ENCODE results near the gene FAM83F.
A peak's percentile ranks its signal among the peaks of the same experiment; 100 is the strongest.

FAM83F gene

DNA sequence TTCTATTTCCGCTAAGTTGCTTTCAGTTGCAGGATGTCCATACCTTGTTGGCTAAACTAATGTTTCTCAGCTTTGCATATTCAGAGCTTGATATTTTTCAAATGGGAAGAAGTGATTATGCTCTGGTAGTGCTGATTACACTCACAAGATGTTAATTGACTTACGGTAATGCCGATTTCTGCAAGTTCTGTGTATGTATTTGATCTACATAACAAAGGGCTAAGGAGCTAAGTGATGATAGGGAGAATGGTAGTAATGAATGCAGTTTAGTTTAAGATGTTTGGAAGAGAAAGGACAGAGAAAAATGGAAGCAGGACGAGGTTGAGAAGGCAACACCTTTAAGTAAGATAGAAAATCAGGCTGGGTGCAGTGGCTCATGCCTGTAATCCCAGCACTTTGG, 61.4 kb downstream of the FAM83F start:
- no peak for DNase-seq

DNA sequence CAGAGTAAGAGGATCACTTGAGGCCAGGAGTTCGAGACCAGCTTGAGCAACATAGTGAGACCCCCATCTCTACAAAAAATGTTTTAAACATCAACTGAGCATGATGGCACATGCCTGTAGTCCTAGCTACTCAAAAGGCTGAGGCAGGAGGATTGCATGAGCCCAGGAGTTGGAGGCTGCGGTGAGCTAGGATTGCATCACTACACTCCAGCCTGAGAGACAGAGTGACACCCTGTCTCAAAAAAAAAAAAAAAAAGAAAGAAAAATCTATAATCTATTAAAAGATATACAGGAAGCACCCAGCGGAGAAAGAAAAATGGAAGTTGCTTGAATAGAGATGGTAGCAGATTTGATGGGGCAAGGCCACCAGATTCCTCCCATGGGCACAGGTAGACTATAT, 61.8 kb downstream of the FAM83F start:
- no peak for DNase-seq

GRCh38 chr22:40057652-40058051, 62.9 kb downstream of the FAM83F start:
- no peak for DNase-seq

DNA sequence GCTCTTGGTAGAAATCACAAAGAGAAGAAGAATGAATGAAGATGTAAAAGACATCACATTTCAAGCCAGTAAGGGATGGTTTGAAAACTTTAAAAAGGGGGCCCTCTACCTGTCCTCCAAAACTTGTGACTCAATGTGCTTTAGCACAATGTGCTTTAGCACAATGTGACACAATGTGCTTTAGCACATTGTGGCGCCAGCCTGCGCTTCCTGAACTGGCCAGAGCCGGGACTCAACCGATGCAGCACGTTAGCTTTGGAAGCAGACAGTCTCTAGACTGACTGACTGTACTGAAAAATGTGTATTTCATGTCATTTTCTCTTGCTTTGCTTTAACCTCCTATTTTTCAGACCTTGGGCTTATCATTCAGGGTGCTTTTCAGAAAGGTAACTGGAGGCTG, 63.5 kb downstream of the FAM83F start:
- peak in 1 of 51 donors; percentile 4 for DNase-seq

DNA sequence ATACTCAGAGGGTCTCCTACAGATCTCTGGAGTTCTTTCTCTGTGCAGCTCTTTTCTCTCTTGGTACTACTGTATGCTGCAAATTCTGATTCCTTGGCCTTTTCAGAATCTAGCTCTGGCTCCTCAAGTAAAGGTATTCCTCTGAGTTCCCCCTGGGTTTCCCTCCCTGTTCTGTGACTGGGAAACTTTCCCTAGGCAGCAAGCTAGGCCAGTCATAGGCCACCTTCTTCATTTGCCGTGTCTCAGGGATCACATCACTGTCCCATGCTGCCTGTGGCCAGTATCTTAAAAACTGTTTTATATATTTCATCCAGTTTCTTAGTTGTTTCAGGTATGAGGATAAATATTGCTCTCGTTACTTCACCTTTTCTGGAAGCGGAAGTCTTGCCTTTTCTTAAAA, 71.2 kb downstream of the FAM83F start:
- no peak for DNase-seq

DNA sequence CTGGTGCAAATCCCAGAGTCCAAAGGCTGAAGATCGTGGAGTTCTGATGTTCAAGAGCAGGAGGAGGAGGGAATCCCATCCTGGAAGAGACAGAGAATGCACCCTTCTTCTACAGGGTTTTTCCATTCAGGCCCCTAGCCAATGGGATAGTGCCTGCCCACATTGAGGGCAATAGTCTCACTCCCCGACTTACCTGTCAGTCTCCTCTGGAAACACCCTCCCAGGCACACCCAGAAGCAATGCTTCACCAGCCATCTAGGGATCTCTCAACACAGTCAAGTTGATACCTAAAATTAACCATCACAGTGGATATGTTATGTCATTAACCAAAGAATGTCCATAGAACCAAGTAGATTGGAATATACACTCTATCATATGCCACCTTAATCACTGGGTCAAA, 72.9 kb downstream of the FAM83F start:
- no peak for DNase-seq

GRCh38 chr22:40070701-40071100, 75.9 kb downstream of the FAM83F start:
- DNase-seq: no peak

GRCh38 chr22:40071720-40072119, 77.0 kb downstream of the FAM83F start:
- no peak for DNase-seq

DNA sequence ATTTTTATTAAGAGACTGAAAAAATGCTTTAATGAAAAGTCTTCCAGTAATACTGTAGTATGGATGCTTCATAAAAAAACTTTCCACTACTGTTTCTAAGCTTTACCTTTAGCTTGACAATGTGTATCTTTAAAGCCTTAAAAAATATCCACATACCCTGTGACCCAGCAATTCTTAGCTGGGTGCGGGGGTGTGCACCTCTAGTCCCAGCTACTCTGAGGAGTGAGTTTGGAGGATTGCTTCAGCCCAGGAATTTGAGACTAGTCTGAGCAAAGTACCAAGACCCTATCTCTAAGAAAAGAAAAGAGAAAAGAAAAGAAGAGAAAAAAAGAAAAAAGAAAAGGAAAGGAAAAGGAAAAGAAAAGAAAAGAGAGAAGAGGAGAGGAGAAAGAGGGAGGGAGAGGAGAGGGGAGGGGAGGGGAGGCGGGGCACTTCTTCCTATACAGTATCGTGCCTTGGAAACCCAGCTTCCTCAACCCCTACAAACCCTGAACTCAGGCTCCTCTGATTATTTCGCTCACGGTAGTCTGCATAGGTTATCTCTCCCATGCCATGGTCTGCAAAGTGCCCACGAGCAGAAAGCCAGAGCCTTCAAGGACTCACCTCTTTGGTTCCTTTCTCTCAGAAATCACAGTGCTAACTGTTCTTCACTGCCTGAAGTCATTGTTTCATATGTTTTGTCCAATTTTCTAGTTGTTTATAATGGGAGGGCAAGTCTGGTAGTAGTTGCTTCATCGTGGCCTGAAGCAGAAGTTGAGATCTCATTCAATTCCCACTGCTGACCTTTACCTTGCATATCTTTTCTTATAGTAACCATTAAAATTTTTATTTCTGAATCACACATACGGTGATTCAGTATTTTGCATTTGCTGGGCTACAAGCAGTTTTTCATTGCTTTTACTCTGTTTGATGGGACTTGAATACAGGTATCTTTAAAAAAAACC, 82.2 kb downstream of the FAM83F start:
- no peak for DNase-seq

DNA sequence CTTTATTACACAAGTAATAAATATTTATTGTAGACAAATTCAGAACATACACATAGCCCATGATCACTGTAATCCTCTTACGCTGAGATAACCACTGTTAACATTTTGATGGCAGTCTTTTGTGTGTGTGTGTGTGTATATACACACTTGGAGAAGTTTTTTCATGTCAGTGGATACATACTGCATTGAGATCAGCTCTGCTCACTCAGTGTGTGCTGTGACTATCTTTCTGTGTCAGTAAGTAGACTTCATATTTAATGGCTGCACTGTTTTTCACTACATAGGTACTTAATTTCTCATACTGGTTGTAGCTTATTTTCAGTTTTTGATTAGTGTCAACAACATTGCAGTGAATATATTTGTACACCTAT, 82.9 kb downstream of the FAM83F start:
- no peak for DNase-seq

DNA sequence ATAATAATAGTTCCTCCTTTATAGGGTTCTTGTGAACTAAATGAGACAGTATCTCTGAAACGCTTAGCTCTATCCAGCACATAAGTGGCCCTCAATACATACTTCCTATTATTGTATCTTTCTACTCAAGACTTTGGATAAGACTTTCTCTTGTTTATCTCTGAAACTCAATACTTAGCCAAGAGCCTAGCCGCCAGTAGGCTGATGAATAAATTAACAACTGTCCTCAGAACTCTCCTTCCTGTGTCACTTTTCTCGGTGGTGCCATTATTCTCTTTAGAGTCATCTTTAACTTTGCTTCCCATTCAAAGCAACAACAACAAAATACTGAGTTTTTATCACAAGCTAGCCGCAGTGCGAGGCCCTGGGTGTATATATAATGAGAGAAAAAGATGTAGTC, 86.9 kb downstream of the FAM83F start:
- no peak for DNase-seq

- no peak for DNase-seq
These were observed 87.4 kb downstream of the FAM83F start for GRCh38 chr22:40082184-40082583.

GRCh38 chr22:40083794-40084193, 89.0 kb downstream of the FAM83F start:
- no peak for DNase-seq

DNA sequence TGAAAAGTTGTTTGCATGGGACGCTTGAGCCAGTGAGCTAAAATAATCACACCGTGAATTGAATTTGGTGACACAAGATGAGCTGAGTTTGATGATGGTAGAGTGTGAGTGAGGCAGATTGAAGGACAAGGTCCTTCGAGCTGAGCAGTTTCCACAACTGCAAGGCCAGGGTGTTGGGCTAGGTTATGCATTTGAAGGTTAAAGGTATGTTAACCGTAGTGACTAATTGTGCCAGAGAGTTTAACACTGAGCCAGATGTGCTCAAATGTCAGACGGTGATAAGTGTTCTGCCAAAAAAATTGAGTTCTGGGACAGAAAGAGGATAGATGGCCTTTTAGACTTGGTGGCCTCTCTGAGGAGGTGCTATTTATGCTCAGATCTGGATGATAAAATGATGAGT, 89.5 kb downstream of the FAM83F start:
- no peak for DNase-seq

- DNase-seq: no peak
These were observed 94.1 kb downstream of the FAM83F start for GRCh38 chr22:40088818-40089217.
